NOMO-1 treated with DMSO at 0.1 percent for 48 hours (cell line): Measurements from ENCODE around the gene YY1.
A peak's percentile ranks its signal among the peaks of the same experiment; 100 is the strongest.
"Not testable (repeated sequence)": the region's sequence is repeated elsewhere in the genome, so short reads cannot be mapped to it uniquely, and the experiment has no call there.

Source experiments
- DNase-seq: peaks from one replicate; lab custom pipeline; 2025; ENCODE audit not compliant: unreplicated experiment; lab: John Stamatoyannopoulos, UW

The YY1 gene

DNA sequence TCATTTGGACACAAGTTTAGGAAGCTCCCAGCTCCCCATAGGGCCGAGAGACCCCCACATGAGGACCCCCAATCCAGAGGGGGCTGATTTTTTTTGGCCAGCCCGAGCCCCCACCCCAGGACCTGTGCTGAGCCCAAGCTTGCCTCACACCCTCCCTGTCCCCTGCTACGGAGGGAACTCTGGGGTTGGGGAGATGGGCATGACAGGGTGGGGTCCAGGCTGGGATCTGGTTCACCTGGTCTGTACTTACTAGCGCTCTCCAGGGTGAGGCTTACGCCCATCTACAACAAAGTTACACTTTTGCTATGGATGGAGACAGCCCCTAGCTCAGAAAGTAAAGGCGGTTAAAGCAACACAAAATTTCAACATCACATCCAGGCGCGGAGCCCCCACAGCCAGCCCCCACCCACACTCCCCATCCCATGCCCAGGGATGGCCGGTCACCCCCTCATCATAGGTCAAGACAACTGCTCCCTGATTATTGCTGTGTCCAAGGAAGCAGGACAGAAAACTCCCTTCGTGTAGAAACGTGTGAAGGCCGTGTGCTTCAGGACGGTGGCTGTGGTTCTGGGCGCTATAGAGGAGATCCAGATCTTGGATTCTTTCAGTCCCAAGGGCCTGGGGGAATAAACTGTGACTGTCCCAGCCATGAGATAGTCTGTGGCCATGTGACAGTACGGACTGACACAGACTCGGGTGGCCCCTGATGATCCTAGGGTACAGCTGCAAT is 56.6 kb downstream of the YY1 start:
- no peak for DNase-seq

GRCh38 chr14:100296106-100296651 is 57.2 kb downstream of the YY1 start:
- DNase-seq = peak; percentile 74

DNA sequence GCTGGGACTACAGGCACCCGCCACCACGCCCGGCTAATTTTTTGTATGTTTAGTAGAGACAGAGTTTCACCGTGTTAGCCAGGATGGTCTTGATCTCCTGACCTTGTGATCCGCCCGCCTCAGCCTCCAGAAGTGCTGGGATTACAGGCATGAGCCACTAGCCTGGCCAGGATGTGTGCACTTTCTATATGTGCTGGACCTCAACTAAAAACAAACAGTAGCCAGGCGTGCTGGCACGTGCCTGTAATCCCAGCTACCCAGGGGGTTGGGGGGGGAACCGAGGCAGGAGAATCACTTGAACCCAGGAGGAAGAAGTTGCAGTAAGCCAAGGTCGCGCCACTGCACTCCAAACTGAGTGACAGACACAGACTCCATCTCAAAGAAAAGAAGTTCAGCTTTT is 57.8 kb downstream of the YY1 start:
- DNase-seq = not testable (repeated sequence)

DNA sequence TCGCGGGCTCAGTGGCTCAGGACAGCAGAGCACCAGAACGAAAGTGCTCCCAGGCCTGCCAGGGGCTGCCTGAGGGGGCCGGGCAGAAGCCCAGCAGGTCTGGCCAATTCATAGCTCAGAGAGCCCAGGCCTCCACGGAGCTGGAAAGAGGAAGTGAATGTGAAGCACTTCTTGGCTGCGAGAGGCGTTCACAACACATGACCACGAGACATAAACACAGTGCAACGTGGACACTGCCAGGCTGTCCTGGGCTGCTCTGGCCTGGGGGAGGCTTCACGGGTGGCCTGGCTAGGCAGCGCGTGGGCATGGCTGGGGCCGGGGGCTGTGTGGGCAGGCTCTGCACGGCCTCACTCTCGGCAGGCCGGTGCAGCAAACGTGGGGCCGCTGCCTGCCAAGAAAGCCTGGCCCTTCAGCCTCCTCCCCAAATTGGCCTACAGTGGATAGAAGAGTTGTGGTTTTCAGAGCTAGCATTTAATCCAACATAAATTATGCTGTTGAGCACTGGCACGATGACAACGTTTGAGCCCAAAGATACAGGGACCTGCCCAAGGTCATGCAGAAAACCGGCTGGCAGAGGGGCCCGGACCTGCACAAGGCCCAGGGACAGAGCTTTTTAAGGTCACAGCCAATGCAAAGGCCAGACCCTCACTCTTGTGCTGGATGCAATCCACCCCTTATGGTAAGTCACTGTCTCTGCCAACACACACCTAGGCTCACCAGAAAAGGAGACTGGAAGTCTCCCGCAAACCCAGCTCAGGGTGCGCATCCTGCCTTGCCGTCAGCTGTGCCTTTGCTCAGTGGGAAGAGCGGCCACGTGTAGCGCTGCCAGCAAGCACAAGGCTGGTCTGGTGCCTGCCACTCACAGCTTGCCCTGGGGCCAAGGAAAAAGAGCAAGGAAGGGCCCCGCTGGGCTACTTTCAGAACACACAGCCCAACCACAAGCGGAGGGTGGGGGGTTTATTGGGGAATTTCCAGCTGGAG is 58.7 kb downstream of the YY1 start:
- peak; percentile 80 for DNase-seq

GRCh38 chr14:100298551-100299237 is 59.8 kb downstream of the YY1 start:
- no peak for DNase-seq

GRCh38 chr14:100299238-100299560 is 60.3 kb downstream of the YY1 start:
- no peak for DNase-seq

- DNase-seq = no peak
Observed at GRCh38 chr14:100302616-100303015, 63.7 kb downstream of the YY1 start.

DNA sequence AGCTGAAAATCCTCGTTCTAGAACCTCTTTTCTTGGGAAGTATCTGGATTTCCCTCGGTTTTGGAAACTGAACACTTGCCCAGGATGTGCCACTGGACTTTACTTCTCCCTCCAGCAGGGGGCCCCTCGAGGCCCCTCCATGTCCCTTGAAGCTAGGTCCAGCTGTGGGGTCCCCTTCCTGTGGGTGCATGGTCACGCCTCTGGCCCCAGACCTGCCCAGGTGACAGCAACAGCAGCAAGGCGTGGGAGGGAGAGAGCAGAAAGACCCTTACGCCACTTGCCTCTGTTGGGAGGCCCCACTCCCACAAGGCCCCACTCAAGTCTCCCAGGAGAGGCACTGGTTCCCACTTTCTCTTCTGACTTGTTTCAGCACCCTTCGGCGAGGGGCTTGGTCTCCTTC is 64.2 kb downstream of the YY1 start:
- peak; percentile 19 for DNase-seq

DNA sequence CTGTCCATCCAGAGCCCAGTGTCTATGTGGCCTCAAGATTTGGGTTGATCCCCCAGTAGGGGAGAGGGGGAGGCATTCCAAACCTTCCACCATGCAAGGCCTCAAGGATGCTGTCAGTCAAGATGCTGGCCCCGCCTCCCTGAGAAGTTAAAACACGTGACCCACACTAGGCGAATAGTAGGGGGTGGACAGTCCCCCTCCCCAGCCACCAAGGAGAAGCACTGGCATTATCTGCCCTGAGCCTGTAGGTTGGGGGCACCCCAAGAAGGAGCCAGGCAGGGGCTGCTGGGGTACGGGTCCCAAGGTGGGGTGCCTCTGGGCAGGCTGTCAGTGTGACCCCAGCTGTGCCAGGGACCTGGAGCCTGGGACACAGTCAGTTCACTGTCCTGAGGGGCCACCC is 65.0 kb downstream of the YY1 start:
- DNase-seq = no peak

DNA sequence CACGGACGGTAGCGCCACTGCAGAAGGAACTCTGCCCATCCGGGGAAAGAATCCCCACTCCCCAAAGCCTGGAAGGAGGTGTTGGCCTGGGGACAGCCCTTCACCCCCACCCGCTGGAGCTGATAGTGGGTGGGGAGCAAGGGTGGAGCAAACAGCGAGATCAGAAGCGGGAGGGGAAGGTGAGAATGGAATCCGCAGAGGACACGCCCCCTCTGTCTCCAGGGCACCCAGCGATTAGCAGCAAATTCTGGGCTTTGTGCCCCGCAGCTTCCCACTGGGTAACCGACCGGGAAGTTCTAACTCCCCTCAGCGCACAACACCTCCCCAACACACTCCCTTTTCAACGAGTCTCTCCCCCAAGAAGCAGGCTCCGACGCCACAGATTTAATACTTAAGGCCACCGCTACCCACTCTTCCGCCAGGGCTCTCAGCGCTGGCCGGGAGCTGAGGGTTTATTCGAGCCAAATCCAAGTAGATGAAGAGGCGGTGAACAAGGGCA is 65.9 kb downstream of the YY1 start:
- no peak for DNase-seq

DNA sequence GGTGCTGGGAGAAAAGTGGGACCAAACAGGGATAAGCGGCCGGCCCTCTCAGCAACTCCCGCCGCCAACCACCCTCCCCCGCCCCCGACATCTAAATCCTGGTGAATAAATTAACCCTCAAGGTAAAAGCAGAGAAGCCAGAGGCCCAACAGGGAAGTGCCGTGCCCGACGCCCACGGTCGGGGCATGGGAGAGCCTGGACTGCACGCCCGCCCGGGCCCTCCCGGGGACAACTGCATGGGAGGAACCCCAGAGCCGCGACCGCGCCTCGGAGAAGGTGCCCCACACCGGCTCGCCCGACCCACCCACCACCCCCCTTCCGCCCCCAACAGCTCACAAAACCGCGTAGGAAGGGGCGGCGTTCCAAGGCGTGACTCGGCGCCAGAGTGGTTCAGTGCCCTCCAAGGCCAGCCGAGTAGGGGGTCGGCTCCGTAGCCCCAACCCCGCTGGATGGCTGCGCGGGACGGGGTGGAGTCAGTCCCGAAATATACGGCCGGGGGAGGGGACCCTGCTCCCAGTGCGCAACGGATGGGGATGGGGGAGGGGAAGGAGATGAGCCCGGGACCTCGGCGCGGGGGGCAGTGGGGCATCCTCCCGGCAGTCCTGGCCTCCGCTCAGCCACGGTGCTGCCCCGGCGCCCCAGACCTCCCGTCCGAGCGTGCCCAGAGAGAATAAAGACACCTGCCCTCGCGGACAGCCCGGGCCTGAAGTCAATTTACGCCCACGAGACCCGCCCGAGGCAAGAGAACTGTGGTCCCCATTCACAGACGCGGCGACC is 66.6 kb downstream of the YY1 start:
- no peak for DNase-seq

- peak; percentile 82 for DNase-seq
Observed at GRCh38 chr14:100306101-100306997, 67.4 kb downstream of the YY1 start, which contains the start of gene SLC25A29. Gene SLC25A29, minus strand, starts transcription at chr14:100306444. Its CDS starts 212 bp downstream, at chr14:100306232.

DNA sequence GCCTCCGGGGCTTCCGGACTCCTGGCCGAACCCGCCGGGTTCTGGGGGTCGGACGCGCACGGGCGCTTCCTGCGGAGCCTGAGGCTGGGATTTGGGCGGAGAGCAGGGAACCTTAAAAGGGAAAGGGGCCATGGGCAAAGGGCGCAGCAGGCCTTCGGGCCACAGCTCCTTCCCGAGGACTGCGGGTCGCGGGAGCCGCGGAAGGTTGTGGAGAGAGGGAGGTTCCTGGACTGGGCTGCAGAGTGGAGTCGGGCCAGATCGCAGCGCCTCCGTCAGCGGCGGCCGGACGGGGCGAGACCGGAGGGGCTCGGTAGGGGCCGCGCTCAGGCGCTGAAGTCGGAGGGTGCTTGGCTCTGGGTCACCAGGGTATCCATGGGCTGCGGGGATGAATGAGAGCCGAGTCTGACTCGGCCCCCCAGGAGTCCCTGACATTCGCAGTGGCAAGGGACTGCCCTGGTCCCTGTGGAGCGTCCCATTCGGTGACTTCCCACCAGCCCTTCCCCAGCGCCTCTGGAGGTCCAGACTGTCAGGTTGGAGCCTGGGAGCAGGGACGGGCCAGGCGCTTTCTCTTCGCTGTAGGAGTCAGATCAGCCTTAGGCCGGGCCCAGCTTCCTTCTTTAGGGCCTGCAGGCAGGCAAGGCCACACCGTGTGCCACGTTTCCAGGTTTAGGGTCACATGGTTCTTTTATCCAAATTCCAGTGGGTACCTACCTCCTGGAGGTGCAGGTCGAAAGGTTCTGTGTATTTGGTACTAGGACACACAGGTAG is 68.2 kb downstream of the YY1 start:
- peak; percentile 29 for DNase-seq

- DNase-seq = no peak
Observed at GRCh38 chr14:100307766-100308426, 69.0 kb downstream of the YY1 start.

GRCh38 chr14:100308427-100308792 is 69.5 kb downstream of the YY1 start:
- DNase-seq = not testable (repeated sequence)

GRCh38 chr14:100309028-100309737 is 70.2 kb downstream of the YY1 start:
- DNase-seq = no peak

- peak; percentile 50 for DNase-seq
Observed at GRCh38 chr14:100312110-100312876, 73.3 kb downstream of the YY1 start.
